ENCODE results near the gene MSX1.

The MSX1 gene

GRCh38 chr4:4849524-4850193 is 9.8 kb upstream of the MSX1 start:
- Mint-ChIP-seq H3K4me1 (ENCODE audit: low read depth) (peaks cover 20% of the 10 kb centered on the region), H3K36me3 (ENCODE audit: low read depth) (no peaks in the 10 kb centered on the region), H3K4me3 (no peak overlapping the region), H3K27ac (no peak overlapping the region), H3K9me3 (no peaks in the 10 kb centered on the region), H3K27me3 (peaks cover 80% of the 10 kb centered on the region)
- DNase-seq: no peak

- Mint-ChIP-seq H3K27me3 (peaks cover 88% of the 10 kb centered on the region), H3K36me3 (ENCODE audit: low read depth) (no peaks in the 10 kb centered on the region), H3K27ac (no peak overlapping the region), H3K4me3 (no peak overlapping the region), H3K9me3 (no peaks in the 10 kb centered on the region), H3K4me1 (ENCODE audit: low read depth) (peaks cover 26% of the 10 kb centered on the region)
- DNase-seq: no peak
These were observed 8.4 kb upstream of the MSX1 start for GRCh38 chr4:4851081-4851480.

GRCh38 chr4:4851906-4852305 is 7.6 kb upstream of the MSX1 start:
- Mint-ChIP-seq H3K27me3 (peaks cover 88% of the 10 kb centered on the region), H3K36me3 (ENCODE audit: low read depth) (no peaks in the 10 kb centered on the region), H3K4me1 (ENCODE audit: low read depth) (peaks cover 30% of the 10 kb centered on the region)

GRCh38 chr4:4852591-4853362 is 6.7 kb upstream of the MSX1 start:
- H3K4me3 Mint-ChIP-seq: peak overlapping the region; percentile 50

More at GRCh38 chr4:4851906-4852305, 7.6 kb upstream of the MSX1 start:
- Mint-ChIP-seq H3K27ac (no peak overlapping the region), H3K4me3 (no peak overlapping the region), H3K9me3 (no peaks in the 10 kb centered on the region)
- DNase-seq: no peak

GRCh38 chr4:4853371-4853823 is 6.1 kb upstream of the MSX1 start:
- Mint-ChIP-seq H3K4me3 (peak overlapping the region; percentile 50), H3K9me3 (peaks cover 2% of the 10 kb centered on the region), H3K27ac (no peak overlapping the region), H3K27me3 (peaks cover 93% of the 10 kb centered on the region), H3K36me3 (ENCODE audit: low read depth) (no peaks in the 10 kb centered on the region), H3K4me1 (ENCODE audit: low read depth) (peaks cover 35% of the 10 kb centered on the region)
- DNase-seq: no peak

More at GRCh38 chr4:4852591-4853362, 6.7 kb upstream of the MSX1 start:
- Mint-ChIP-seq H3K27ac (no peak overlapping the region), H3K27me3 (peaks cover 91% of the 10 kb centered on the region), H3K4me1 (ENCODE audit: low read depth) (peaks cover 35% of the 10 kb centered on the region), H3K36me3 (ENCODE audit: low read depth) (no peaks in the 10 kb centered on the region), H3K9me3 (no peaks in the 10 kb centered on the region)
- no peak for DNase-seq

GRCh38 chr4:4853921-4854648 is 5.4 kb upstream of the MSX1 start:
- H3K27me3 Mint-ChIP-seq: peaks cover 94% of the 10 kb centered on the region
- H3K9me3 Mint-ChIP-seq: peaks cover 2% of the 10 kb centered on the region
- peaks cover 40% of the 10 kb centered on the region for H3K4me1 Mint-ChIP-seq (ENCODE audit: low read depth)
- DNase-seq: no peak
- H3K36me3 Mint-ChIP-seq (ENCODE audit: low read depth): no peaks in the 10 kb centered on the region
- no peak overlapping the region for H3K27ac Mint-ChIP-seq
- peak overlapping the region; percentile 50 for H3K4me3 Mint-ChIP-seq

- no peak for DNase-seq
- Mint-ChIP-seq H3K4me3 (no peak overlapping the region), H3K4me1 (ENCODE audit: low read depth) (peaks cover 42% of the 10 kb centered on the region), H3K27ac (no peak overlapping the region), H3K36me3 (ENCODE audit: low read depth) (no peaks in the 10 kb centered on the region), H3K27me3 (peaks cover 89% of the 10 kb centered on the region), H3K9me3 (peaks cover 2% of the 10 kb centered on the region)
These were observed 4.7 kb upstream of the MSX1 start for GRCh38 chr4:4854649-4855295.

GRCh38 chr4:4855301-4856070 is 4.0 kb upstream of the MSX1 start:
- Mint-ChIP-seq H3K27ac (peak overlapping the region; percentile 33), H3K9me3 (peaks cover 2% of the 10 kb centered on the region), H3K36me3 (ENCODE audit: low read depth) (no peaks in the 10 kb centered on the region), H3K4me1 (ENCODE audit: low read depth) (peaks cover 43% of the 10 kb centered on the region), H3K4me3 (peak overlapping the region; percentile 23), H3K27me3 (peaks cover 85% of the 10 kb centered on the region)
- DNase-seq: no peak

- DNase-seq: no peak
- Mint-ChIP-seq H3K27ac (peak overlapping the region; percentile 66), H3K4me1 (ENCODE audit: low read depth) (peaks cover 51% of the 10 kb centered on the region), H3K4me3 (peak overlapping the region; percentile 51), H3K9me3 (peaks cover 2% of the 10 kb centered on the region), H3K27me3 (peaks cover 85% of the 10 kb centered on the region), H3K36me3 (ENCODE audit: low read depth) (no peaks in the 10 kb centered on the region)
These were observed 3.1 kb upstream of the MSX1 start for GRCh38 chr4:4856071-4857000.

GRCh38 chr4:4857001-4857808 is 2.3 kb upstream of the MSX1 start:
- Mint-ChIP-seq H3K4me3 (peak overlapping the region; percentile 23), H3K27ac (peak overlapping the region; percentile 38), H3K36me3 (ENCODE audit: low read depth) (no peaks in the 10 kb centered on the region), H3K27me3 (peaks cover 85% of the 10 kb centered on the region), H3K9me3 (peaks cover 2% of the 10 kb centered on the region), H3K4me1 (ENCODE audit: low read depth) (peaks cover 51% of the 10 kb centered on the region)
- no peak for DNase-seq

- peaks cover 85% of the 10 kb centered on the region for H3K27me3 Mint-ChIP-seq
- H3K4me3 Mint-ChIP-seq: no peak overlapping the region
- no peaks in the 10 kb centered on the region for H3K36me3 Mint-ChIP-seq (ENCODE audit: low read depth)
- peaks cover 2% of the 10 kb centered on the region for H3K9me3 Mint-ChIP-seq
- no peak overlapping the region for H3K27ac Mint-ChIP-seq
- no peak for DNase-seq
- H3K4me1 Mint-ChIP-seq (ENCODE audit: low read depth): peaks cover 44% of the 10 kb centered on the region
These were observed 1.5 kb upstream of the MSX1 start for GRCh38 chr4:4857809-4858508.

Data from activated T-cell treated with anti-CD3 and anti-CD28 coated beads, Interleukin-2, amount 50 U/mL, for 24 hours (primary cell).